A549 (cell line): Measurements from ENCODE around the gene COPS8. TPM values are rescaled to one million over a fixed set of nuclear protein-coding genes. Genes with fewer than 3 reads are reported as not detected.

ENCODE experiments used
- BHLHE40 ChIP-seq: IDR thresholded peaks from 2 replicates; pipeline ENCODE4 v1.6.1; 2012; ENCODE audit warnings: low read depth, low read length, inconsistent platforms
- EP300 ChIP-seq, 2 experiments: fragments of >200 bp; sonication (Bioruptor Twin); formaldehyde crosslinking; IDR thresholded peaks; 2 replicates in 1 of 2; 3 replicates in 1 of 2; pipeline ENCODE4 v1.6.1; 2016 to 2017
- ESRRA ChIP-seq: fragments of 150-350 bp; IDR thresholded peaks from 2 replicates; pipeline ENCODE4 v1.6.1; 2014; ENCODE audit warnings: mild to moderate bottlenecking, low read length, borderline replicate concordance
- FOSL2 ChIP-seq, 2 experiments: fragments of 450-650 bp in 1 of 2; fragments of >200 bp in 1 of 2; sonication (Bioruptor Twin) in 1 of 2; formaldehyde crosslinking; IDR thresholded peaks; 2 replicates each; pipeline versions ENCODE4 v1.5.0 to v1.6.1; 2016 to 2020; ENCODE audit warnings: mild to moderate bottlenecking in 1 of 2, moderate library complexity in 1 of 2
- FOXS1 ChIP-seq: fragments of 250-450 bp; sonication (Bioruptor Pico); IDR thresholded peaks from 2 replicates; pipeline ENCODE4 v1.5.0; 2020; ENCODE audit warnings: mild to moderate bottlenecking, moderate library complexity
- GATA3 ChIP-seq: IDR thresholded peaks from 2 replicates; pipeline ENCODE4 v1.6.1; 2012; ENCODE audit warnings: borderline replicate concordance
- HDAC2 ChIP-seq: fragments of 200-600 bp; sonication (generic); IDR thresholded peaks from 2 replicates; pipeline ENCODE4 v1.6.1; 2016
- HEYL ChIP-seq: fragments of 250-450 bp; sonication (Bioruptor Pico); IDR thresholded peaks from 2 replicates; pipeline ENCODE4 v1.8.0; 2021; ENCODE audit warnings: mild to moderate bottlenecking, moderate library complexity
- HOXA7 ChIP-seq: fragments of 250-450 bp; sonication (Bioruptor Pico); IDR thresholded peaks from 2 replicates; pipeline ENCODE4 v1.5.0; 2020; ENCODE audit warnings: mild to moderate bottlenecking, moderate library complexity
- HOXB13 ChIP-seq: fragments of 250-450 bp; sonication (Bioruptor Pico); IDR thresholded peaks from 2 replicates; pipeline ENCODE4 v1.5.0; 2020; ENCODE audit warnings: low read depth, mild to moderate bottlenecking, moderate library complexity
- HOXB5 ChIP-seq: fragments of 250-450 bp; sonication (Bioruptor Pico); IDR thresholded peaks from 2 replicates; pipeline ENCODE4 v1.5.0; 2020; ENCODE audit warnings: mild to moderate bottlenecking, moderate library complexity
- NR3C1 ChIP-seq: fragments of >200 bp; sonication (Bioruptor Twin); formaldehyde crosslinking; IDR thresholded peaks from 3 replicates; pipeline ENCODE4 v1.6.1; 2017
- POLR2A ChIP-seq: IDR thresholded peaks from 2 replicates; pipeline ENCODE4 v1.6.1; 2012; ENCODE audit warnings: mild to moderate bottlenecking, low read length
- RAD21 ChIP-seq, 2 experiments: fragments of >200 bp in 1 of 2; sonication (Bioruptor Twin) in 1 of 2; formaldehyde crosslinking in 1 of 2; IDR thresholded peaks in 1 of 2; conservative IDR thresholded peaks in 1 of 2; 2 replicates in 1 of 2; 3 replicates in 1 of 2; pipeline ENCODE4 v1.6.1; 2012 to 2018; ENCODE audit warnings: inconsistent platforms in 1 of 2
- RCOR1 ChIP-seq: fragments of 150-350 bp; IDR thresholded peaks from 2 replicates; pipeline ENCODE4 v1.6.1; 2014; ENCODE audit warnings: antibody characterized with exemption, low read length, low read depth
- polyA plus RNA-seq, 4 experiments: library from polyadenylated mRNA; depleted of rRNA in 3 of 4; stranded (reverse); fragments of >200 nt; fragmentation: RNase III in 1 of 4; extraction: RNeasy Plus Mini Kit Qiagen cat#74134 plus additional on column Dnase treatment in 1 of 4; gene quantifications; 2 replicates in 3 of 4; 3 replicates in 1 of 4; pipeline ENCODE4 v1.2.3, GENCODE V29; 2011 to 2017
- TF ChIP-seq, protein P1 (sequence below): fragments of >200 bp; sonication (Bioruptor Twin); formaldehyde crosslinking; IDR thresholded peaks from 3 replicates; pipeline ENCODE4 v1.5.1; 2016
- TF ChIP-seq, protein P2 (sequence below): IDR thresholded peaks from 2 replicates; pipeline ENCODE4 v1.6.1; 2012
- TF ChIP-seq, protein P3 (sequence below): fragments of 250-450 bp; sonication (Bioruptor Pico); IDR thresholded peaks from 2 replicates; pipeline ENCODE4 v1.5.0; 2021; ENCODE audit warnings: mild to moderate bottlenecking, moderate library complexity, borderline replicate concordance
- TF ChIP-seq, protein P4 (sequence below): fragments of 450-650 bp; IDR thresholded peaks from 2 replicates; pipeline ENCODE4 v1.6.1; 2014; ENCODE audit warnings: antibody characterized with exemption
- TF ChIP-seq, protein P5 (sequence below): fragments of >200 bp; sonication (Bioruptor Twin); formaldehyde crosslinking; IDR thresholded peaks from 3 replicates; pipeline ENCODE4 v1.6.1; 2016
- TF ChIP-seq, protein P6 (sequence below): fragments of >200 bp; sonication (Bioruptor Twin); formaldehyde crosslinking; IDR thresholded peaks from 2 replicates; pipeline ENCODE4 v1.6.1; 2016

Gene COPS8
- polyA plus RNA-seq, 2 of the 4 experiments (the other 2 are of a cell fraction), result 85.7 to 161 TPM

DNA sequence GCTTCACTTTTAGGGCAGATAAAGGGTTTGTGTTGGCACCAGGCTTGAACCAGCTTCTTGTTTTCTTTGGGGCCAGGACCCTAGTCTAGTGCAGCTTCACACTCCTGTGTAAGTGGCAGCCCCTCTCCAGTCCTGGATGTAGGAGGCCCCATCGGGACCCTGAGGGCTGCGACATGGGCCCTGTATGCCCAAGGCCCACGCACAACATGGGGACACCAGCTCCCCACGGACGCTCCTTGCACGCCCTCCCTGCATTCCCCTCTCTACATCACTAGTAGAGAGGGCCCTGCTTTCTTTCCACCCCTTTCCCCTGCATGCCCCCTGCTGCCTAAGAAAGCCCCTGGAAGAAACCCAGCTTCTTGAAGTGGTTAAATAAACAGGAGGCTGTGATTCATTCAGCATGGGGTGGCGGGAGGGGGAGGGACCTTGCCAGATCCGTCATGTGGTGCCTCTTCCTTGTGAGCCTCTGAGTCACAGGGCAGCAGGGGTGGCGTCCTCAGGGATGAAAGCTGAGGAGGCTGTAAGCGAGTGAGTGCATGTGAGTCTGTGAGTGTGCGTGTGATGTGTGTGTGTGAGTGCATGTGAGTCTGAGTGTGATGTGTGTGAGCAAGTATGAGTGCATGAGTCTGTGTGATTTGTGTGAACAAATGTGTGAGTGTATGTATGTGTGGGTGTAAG lies 42.5 kb downstream of the COPS8 start (continued):
- TF ChIP-seq, protein P1, sequence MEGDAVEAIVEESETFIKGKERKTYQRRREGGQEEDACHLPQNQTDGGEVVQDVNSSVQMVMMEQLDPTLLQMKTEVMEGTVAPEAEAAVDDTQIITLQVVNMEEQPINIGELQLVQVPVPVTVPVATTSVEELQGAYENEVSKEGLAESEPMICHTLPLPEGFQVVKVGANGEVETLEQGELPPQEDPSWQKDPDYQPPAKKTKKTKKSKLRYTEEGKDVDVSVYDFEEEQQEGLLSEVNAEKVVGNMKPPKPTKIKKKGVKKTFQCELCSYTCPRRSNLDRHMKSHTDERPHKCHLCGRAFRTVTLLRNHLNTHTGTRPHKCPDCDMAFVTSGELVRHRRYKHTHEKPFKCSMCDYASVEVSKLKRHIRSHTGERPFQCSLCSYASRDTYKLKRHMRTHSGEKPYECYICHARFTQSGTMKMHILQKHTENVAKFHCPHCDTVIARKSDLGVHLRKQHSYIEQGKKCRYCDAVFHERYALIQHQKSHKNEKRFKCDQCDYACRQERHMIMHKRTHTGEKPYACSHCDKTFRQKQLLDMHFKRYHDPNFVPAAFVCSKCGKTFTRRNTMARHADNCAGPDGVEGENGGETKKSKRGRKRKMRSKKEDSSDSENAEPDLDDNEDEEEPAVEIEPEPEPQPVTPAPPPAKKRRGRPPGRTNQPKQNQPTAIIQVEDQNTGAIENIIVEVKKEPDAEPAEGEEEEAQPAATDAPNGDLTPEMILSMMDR, result no peak
- TF ChIP-seq EP300 (IDR thresholded peaks at IDR 0.05) (peak; percentile 75 to 82; a peak in 2 of 5 replicates), HOXB13 (CRISPR knock-in tag) (no peak), FOSL2 (IDR thresholded peaks at IDR 0.05) (peak; percentile 93), FOSL2 (CRISPR knock-in tag; IDR thresholded peaks at IDR 0.05) (peak; percentile 96), HOXA7 (CRISPR knock-in tag) (no peak), FOXS1 (peak; percentile 60; the same call in 1 of the 2 replicates), NR3C1 (no peak), HOXB5 (CRISPR knock-in tag) (no peak), ESRRA (no peak), RAD21 (conservative IDR thresholded peaks at IDR 0.05 in 1 of 2, IDR thresholded peaks at IDR 0.05 in 1 of 2) (peak in 1 of 2 experiments; percentile 38; a peak in 2 of 5 replicates), HEYL (CRISPR knock-in tag) (no peak), BHLHE40 (no peak; the same call in 1 of the 2 replicates), POLR2A (no peak), HDAC2 (no peak), RCOR1 (no peak), GATA3 (peak; percentile 73; the same call in 1 of the 2 replicates)
- TF ChIP-seq, protein P2, sequence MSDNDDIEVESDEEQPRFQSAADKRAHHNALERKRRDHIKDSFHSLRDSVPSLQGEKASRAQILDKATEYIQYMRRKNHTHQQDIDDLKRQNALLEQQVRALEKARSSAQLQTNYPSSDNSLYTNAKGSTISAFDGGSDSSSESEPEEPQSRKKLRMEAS, result peak; percentile 74
- TF ChIP-seq, protein P3, sequence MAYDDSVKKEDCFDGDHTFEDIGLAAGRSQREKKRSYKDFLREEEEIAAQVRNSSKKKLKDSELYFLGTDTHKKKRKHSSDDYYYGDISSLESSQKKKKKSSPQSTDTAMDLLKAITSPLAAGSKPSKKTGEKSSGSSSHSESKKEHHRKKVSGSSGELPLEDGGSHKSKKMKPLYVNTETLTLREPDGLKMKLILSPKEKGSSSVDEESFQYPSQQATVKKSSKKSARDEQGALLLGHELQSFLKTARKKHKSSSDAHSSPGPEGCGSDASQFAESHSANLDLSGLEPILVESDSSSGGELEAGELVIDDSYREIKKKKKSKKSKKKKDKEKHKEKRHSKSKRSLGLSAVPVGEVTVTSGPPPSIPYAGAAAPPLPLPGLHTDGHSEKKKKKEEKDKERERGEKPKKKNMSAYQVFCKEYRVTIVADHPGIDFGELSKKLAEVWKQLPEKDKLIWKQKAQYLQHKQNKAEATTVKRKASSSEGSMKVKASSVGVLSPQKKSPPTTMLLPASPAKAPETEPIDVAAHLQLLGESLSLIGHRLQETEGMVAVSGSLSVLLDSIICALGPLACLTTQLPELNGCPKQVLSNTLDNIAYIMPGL (CRISPR knock-in tag), result no peak
- TF ChIP-seq, protein P4, sequence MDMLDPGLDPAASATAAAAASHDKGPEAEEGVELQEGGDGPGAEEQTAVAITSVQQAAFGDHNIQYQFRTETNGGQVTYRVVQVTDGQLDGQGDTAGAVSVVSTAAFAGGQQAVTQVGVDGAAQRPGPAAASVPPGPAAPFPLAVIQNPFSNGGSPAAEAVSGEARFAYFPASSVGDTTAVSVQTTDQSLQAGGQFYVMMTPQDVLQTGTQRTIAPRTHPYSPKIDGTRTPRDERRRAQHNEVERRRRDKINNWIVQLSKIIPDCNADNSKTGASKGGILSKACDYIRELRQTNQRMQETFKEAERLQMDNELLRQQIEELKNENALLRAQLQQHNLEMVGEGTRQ, result peak; percentile 89
- TF ChIP-seq, protein P5, sequence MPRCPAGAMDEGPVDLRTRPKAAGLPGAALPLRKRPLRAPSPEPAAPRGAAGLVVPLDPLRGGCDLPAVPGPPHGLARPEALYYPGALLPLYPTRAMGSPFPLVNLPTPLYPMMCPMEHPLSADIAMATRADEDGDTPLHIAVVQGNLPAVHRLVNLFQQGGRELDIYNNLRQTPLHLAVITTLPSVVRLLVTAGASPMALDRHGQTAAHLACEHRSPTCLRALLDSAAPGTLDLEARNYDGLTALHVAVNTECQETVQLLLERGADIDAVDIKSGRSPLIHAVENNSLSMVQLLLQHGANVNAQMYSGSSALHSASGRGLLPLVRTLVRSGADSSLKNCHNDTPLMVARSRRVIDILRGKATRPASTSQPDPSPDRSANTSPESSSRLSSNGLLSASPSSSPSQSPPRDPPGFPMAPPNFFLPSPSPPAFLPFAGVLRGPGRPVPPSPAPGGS, result 0 out of 3 replicates have a peak, but pooled peaks have one; percentile 32
- TF ChIP-seq, protein P6, sequence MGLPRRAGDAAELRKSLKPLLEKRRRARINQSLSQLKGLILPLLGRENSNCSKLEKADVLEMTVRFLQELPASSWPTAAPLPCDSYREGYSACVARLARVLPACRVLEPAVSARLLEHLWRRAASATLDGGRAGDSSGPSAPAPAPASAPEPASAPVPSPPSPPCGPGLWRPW, result no peak
